ENCODE measurements around the gene GNAL.

The GNAL gene

DNA sequence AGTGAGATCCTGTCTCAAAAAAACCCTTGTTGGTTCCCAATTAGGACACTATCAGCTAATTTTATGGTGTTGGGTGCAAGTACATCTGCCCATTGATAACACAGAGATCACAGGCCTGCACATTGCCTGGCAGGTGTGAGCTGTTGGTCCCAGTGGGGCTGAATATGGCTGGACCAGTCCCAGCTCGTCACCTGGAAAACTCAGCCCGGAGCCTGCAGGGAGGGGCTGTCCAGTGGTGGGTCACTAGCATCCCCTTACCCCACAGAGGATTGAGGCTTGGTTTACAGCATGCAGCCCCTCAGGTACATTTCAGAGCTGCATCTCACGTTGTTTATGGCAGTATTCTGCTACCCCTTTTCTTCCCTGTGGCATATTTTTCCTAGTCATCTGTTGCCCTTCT is 121.3 kb downstream of the GNAL start:
- no peak for DNase-seq (ENCODE audit: low spot score)

DNA sequence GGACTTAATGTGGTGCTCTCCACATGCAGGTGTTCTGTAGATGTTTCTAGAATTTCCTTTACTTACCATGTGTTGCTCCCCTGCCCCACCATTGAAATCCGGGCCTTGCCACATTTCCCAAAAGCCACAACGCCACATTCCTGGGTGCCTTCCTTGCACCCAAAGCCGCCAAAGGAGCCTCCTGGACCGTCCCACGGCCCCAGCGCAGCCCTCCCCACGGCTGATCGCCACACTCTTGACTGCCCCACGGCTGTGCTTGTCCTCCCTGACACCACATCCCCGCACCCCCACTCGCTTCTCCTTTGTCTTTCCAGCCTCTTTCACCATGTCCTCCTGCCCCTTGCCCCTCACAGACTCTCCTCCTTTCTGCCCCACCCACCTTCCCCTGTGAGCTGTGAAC is 121.9 kb downstream of the GNAL start:
- no peak for DNase-seq (ENCODE audit: low spot score)

DNA sequence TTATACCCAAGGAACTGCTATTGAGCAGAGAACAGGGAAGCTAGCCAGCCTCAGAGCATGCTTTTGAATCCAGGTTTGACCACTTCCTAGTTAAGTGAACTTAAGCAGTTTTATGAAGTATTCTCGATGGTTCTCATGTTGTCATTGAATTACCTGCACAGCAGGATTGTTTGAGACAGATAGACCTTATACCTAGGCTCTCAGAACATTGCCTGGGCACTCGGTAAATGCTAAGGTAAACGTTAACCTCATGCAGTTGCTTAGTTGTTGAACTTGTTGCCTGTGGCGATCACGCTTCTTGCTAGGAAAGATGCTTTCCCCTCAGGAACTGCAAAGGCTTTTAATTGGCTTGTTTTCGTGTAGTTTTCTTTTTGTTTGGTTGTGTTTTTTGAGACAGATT is 128.2 kb downstream of the GNAL start:
- no peak for DNase-seq (ENCODE audit: low spot score)

DNA sequence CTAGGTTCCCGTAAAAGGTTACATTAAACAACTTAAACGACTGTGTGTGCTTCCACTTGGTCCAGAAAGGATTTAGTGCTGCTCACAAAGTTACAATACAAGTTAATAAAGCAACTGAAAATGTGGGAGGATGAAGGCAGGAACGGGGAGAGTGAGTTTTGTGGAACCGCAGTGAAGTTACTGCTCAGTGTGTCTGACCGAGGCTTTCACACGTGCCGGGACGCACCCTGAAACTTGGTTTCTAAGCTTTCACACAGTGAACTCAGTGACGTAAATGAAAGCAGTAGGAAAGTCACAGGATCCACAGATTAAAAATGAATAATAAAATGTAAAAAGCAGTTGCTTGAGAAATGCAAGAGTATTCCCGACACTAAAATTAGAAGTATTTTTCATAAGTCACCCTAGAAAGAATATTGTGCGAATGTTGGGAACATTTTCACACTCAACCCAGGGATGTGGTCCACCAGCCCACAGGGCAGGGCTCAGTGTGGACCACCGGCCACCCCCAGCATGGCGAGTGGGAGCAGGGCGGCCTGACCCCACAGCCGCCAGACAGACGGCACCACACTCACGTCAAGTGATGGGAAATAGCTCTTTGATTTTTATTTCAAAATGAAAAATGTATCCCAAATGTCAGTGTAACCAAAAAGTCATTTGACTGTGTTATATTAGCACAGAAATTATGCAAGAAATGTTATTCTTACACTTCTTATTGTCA is 129.6 kb downstream of the GNAL start:
- no peak for DNase-seq (ENCODE audit: low spot score)

DNA sequence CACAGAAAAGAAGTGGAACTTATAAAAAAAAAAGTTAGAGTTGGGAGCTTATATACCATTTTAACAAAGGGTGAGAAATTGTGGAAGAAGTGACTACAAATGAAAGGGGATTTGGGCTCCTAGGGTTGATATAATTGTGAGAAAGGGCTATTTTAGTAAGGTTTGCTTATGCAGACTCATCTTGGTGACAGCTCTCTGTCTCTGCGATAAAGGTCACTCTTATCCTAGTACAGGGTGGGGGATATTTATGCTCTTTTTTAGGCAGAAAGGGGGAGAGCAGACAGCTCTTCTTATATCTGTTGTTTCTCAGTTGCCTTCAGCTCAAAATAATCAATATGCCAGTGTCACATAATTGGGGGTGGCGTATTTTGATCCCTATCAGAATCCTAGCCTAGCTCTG is 130.9 kb downstream of the GNAL start:
- no peak for DNase-seq (ENCODE audit: low spot score)

DNA sequence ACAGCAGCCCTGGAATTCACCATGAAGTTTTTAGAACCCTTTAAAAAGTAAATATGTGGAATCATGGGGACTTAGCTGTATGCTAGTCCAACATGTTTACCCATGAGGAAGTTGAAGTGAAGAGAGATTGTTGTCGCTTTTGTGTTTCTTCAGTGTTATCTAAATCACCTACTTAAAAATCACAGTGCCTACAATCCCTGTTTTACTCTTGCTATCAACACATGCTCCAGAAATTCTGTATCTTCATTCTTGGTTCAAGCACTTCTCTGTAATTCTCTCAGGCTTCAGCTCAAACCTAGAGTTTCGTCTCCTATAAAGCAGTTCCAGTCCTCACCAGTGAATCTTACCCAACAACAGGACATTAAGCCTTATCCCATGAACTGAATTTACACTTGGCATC is 131.6 kb downstream of the GNAL start:
- DNase-seq (ENCODE audit: low spot score) = no peak

DNA sequence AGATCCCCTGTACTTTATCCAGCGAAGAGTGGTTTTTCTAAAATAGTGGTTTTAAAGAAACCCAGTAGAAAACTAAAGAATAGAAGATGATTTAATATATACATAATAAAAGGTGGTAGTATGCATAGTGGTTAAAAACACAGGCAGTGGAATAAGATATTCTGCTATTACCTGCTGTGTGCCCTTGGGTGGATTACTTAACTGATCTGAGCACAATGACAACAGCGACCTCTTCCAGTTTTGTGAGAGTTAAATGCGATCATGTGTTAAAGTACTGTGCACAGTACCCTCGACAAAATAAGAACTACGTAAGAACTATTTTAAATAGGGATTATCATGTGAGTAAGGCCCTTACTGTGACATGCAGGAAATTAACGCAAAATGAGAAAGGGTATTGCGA is 132.1 kb downstream of the GNAL start:
- no peak for DNase-seq (ENCODE audit: low spot score)

DNA sequence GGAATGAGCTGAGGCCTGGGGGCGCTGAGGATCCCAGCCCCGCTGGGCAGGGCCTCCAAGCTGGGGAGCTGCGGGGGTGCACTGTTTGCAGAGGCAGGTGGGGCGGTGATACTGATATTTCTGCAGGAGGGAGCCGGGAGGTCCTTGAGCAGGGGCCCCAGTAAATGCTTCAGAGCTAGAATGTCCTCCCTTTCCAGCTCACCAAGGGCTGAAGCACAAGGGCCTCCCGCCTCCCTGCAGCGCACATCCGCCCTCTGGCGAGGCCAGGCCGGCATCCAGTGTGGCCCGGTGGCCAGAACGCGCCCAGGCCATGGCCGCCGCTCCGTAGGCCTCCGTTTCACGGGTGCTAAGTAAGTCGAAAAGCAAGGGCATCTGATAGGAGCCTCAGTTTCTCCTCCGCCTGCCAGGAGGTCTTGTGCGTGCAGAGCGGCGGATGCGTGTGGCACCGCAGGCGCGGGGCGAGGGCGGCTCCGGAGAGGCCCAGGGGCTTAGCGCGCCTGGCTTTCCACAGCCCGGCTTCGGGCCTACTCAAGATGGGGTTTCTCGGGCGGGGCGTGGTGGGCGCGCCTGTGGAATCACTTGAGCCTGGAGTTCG is 132.7 kb downstream of the GNAL start:
- no peak for DNase-seq (ENCODE audit: low spot score)

DNA sequence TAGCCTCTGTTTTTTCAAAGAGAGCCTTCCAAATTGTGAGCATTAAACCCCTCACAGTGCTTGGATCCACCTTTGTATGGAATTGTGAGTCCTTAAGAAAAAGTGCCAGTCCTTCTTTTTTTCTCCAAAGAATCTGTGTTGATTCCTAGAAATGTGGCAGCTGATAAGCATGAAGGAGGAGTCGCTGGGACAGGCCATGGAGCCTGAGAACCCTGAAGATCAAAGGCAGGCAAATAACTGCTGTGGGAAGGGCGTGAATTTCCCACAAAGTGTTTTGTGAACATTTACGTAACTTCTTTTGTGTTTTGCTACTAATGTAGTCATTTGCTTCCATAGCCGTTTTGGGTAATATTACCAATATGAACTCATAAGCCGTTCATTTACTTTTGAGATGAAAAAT is 134.5 kb downstream of the GNAL start:
- DNase-seq (ENCODE audit: low spot score) = no peak

DNA sequence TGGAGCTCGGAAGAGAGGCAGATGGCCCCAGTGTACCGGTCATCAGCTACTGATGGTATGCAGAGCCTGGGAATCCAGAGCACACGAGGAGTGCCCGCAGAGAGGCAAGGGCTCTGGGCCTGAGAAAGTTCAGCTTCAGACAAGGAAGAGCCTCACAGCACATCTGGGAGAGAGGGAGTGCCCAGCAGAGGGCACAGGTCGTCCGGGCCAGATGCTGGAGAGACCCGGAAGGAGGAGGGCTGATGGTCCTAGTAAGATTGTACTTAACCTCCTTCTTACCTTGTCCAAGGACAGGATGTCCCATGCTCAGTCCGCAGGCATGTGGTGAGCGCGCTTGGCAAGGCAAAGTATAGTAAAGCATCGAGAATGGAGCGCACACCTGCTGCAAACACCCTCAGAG is 137.8 kb downstream of the GNAL start:
- DNase-seq (ENCODE audit: low spot score) = no peak

DNA sequence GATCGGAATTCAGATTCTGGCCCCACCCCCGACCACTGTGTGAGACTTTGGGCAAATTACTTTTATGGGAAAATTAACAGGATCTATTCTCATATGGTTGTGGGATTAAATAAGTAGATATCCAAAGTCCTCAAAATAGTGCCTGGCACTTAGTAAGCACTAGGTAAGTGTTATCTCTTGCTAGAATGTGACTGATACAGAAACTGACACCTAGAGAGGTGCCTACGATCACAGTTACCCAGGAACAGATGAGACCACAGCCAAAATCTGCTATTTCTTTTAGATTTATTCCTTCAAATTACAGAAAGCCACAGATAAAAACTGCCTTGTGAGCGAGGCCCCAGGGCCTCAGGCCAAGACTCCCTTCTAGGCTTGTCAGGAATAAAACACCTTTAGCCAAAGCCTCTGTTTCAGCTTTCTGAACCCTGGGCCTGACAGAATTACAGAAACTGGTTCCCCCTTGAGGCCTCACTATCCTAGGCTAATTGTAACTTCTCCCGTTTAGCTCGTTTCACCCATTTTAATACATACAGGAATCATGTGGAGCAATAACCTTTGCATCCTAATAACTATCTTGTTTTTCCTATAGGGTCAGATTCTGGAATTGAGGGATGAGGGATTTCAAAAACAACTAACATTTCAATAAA is 139.8 kb downstream of the GNAL start:
- DNase-seq (ENCODE audit: low spot score) = no peak

DNA sequence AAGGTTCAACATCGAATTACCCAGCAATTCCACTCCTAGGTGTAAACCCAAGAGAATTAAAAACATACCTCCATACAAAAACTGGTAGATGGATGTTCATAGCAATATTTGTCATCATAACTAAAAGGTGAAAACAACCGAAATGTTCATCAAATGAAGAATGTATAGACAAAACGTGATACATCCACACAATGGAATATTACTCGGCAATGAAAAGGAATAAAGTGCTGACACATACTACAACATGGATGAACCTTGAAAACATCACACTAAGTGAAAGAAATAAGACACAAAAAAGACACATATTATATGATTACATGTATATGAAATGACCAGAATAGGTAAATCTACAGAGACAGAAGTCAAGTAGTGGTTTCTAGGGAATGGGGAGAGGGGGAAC is 141.5 kb downstream of the GNAL start:
- DNase-seq (ENCODE audit: low spot score) = no peak

DNA sequence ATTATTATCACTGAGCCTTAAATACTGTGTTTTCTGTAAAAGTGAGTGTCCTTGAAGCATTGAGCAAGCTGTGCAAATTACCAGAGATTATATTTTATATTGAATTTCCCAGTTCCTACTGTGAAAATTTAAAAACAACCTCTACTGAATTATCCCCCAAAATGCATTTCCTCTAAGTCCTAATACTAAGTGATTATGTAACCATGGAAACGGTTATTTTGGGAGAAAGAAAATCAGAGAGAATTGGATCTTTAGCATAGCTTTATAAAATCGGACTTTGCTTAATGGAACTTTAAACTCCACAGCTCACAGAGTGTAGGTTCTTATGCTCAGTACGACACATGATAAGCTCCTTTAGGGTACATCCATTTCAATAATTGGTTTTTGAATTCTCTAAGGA is 142.9 kb downstream of the GNAL start:
- no peak for DNase-seq (ENCODE audit: low spot score)

DNA sequence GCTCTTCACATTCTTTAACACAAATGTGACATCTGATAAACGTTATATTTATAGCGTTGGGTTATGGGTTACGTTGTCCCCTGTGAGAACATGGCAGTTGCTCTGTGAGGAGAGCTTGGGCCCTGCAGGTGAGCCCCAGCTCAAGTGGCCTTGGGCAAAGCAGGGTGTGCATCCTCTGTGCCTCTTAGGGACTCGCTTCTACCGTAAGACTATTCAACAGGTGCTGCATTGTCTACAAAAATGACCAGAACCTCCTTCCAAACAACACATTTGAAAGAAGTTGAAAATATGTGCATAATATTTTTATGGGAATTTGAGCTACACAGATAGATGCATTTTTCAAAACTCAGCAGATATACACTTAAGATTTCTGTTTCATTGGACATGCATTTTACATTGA is 145.7 kb downstream of the GNAL start:
- DNase-seq (ENCODE audit: low spot score) = no peak

DNA sequence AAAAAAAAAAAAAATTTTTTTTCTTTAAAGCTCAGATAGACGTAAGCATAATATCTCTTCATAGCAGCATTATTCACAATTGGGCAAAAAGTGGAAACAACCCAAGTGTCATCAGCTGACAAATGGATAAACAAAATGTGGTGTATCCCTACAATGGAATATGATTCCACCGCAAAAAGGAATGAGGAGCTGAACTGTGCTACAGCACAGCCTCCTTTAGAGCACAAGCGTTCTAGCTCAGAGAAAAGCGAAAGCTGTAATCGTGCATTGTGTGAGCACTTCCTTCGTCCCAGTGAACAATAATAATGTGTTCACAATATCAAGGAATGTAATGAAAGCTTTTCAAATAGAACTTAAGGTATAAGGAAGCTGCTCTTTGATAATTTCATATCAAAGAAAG is 150.5 kb downstream of the GNAL start:
- no peak for DNase-seq (ENCODE audit: low spot score)

DNA sequence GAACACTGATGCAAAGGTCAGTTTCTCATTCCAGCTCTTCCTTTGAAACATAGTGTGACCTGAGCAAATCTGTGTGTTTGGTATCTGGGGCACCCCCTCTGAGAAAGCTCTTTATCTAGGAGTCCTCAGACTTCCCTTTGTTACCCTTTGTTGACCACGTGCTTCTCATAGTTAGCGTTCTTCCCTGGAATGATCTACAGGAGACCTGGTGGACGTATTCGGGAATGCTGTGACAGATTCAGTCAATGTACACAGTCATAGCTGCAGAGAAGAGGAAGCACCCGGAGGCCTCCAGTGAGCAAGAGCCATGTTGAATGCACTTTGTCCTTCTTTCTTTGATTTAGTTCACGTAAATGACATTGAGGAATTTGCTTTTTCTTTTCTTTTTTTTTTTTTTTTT is 151.4 kb downstream of the GNAL start:
- peak; percentile 60 for DNase-seq (ENCODE audit: low spot score)

DNA sequence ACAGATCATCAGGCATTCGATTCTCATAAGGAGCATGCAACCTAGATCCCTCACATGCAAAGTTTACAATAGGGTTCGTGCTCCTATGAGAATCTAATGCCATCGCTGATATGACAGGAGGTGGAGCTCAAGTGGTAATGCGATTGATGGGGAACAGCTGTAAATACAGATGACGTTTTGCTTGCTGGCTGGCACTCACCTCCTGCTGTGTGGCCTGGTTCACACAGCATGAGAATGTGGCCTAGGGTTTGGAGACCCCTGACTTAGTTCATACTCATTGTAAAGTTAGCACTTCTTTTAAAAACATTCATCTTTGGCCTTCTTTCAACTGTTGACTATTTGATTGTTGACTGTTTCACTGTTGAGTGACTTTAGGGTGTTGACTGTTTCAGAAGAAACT is 153.5 kb downstream of the GNAL start:
- DNase-seq (ENCODE audit: low spot score) = no peak

DNA sequence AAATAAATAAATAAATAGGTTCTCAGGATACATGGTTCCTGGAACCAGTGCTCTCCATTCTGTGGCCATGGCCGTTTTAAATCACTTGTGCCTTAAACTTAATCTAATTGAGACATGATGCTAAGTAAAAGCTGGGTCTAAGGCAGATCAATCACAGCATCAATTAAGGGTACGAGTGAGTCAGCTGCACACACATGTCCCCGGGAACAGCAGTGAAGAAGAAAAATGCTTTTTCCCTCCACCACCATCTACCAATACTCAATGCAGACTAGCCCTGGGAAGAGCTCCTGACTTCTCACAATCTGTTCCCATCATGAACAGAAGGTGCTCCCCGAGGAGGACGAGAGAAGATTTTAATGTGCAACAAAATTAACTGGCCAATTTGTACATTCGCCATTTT is 155.4 kb downstream of the GNAL start:
- DNase-seq (ENCODE audit: low spot score) = no peak

DNA sequence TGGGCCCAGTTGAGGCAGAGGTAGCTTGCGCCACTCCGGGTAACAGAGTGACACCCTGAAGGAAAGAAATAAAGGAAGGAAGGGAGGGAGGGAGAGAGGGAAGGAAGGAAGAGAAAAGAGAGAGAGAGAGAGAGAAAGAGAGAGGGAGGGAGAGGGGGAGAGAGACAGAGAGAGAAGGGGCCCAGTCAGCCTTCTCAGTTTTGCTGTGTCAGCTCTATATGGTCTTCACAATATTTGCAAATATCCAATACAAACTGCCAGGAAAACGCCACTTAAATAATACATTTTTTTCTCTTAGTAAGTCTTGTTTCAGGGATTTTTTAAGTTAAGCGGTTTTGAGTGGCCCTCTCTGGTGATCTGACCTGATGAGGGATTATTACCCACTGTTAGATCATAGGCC is 156.6 kb downstream of the GNAL start:
- DNase-seq (ENCODE audit: low spot score) = no peak

DNA sequence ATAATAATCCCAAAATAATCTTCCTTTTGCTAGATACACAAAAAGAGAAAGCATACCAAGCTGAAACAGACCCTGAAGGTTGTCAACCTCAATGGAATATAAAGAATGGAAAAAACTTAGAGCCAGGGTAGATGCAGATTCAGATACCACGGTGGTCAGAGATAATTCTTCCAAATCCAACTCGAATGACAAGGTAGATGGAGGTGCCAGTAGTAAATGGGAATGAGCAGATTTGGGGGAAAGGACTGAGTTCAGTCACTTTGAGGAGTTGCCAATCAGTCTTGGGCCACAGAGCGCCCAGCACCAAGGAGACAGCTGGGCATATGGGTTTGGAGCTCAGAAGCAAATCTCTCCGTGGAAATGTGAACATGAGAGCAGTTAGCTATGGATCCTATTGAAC is 158.7 kb downstream of the GNAL start:
- no peak for DNase-seq (ENCODE audit: low spot score)

DNA sequence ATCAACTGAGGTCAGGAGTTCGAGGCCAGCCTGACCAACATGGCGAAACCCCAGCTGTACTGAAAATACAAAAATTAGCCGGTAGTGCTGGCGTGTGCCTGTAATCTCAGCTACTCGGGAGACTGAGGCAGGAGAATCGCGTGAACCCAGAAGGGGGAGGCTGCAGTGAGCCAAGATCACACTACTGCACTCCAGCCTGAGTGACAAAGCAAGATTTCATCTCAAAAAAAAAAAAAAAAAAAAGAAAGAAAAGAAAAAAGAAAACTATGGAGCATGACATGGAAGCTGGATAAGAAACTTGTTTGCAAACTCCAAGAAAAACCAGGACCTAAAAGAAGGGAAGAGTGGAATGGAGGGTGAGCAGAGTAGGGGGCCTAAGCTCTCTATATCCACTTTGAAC is 160.2 kb downstream of the GNAL start:
- no peak for DNase-seq (ENCODE audit: low spot score)

DNA sequence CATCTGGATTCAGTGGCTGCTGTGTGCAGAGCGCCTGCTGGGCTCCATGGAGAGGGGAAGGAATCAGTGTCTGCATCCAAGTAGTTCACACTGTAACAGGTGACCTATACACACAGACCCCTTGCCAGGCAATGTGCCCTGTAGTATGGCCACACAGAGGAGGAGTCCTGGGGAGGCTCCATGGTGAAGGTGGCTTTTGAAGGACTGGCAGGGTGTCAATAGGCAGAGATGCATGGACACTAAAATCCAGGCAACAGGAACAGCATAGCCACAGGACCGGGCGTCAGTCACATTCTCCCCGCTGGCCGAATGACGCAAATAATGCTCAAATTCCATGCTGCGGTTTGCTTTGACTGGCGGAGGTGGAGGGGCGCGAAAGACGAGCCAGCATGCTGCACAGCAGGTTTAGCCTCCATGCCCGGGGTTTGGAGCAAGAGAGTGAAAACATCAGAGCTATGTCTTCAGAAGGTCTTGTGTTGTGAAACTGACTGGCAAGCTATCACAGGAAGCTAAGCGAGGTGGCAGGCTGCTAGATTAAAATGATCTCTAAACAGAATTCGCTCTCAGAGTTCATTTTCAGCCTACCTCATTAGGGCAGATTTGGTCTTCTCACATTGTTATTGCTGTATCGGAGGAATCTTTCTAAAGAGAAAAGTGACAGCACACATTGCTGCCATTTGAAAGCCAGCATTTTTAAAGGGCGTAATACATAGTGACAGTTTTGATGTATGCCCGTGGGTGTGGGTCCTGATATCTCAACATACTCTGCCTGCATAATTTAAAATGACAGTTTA is 161.0 kb downstream of the GNAL start:
- peak; percentile 79 for DNase-seq (ENCODE audit: low spot score)

DNA sequence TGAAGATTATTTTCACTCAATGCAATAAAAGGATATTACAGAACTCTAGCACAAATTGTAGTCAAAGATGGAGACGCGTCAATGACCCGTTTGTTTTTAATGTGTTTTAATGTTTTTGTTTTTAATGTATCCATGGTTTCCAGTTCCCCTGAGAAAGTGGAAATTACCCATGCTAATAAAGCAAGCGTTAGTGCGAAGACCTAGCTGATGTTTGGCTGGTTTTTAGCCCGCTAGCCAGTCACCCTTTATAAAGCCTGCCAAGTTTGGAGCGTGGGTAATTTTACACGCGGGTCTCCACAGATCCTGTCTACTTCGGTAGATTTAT is 161.7 kb downstream of the GNAL start:
- DNase-seq (ENCODE audit: low spot score) = no peak
